ENCODE results near the gene TRIP10.
"Not testable (repeated sequence)": the region's sequence is repeated elsewhere in the genome, so short reads cannot be mapped to it uniquely, and the experiment has no call there.

Gene TRIP10

GRCh38 chr19:6706633-6706958 is 32.9 kb upstream of the TRIP10 start:
- ChIA-PET CTCF (no interaction called here), POLR2A (no interaction called here)
- no peak for DNase-seq (ENCODE audit: low read depth, low spot score)
- no peak for TF ChIP-seq CTCF (IDR thresholded peaks at IDR 0.05; ENCODE audit: insufficient read depth, low read length, missing control alignments)
- no peak overlapping the region for H3K4me3 ChIP-seq (ENCODE audit: low read depth, low read length)

- CTCF ChIA-PET = no interaction called here
- H3K4me3 ChIP-seq (ENCODE audit: low read depth, low read length) = no peak overlapping the region
- POLR2A ChIA-PET = no interaction called here
- no peak for TF ChIP-seq CTCF (IDR thresholded peaks at IDR 0.05; ENCODE audit: insufficient read depth, low read length, missing control alignments)
- no peak for DNase-seq (ENCODE audit: low read depth, low spot score)
Observed at GRCh38 chr19:6707011-6707657, 32.3 kb upstream of the TRIP10 start.

GRCh38 chr19:6707658-6708018 is 31.8 kb upstream of the TRIP10 start:
- CTCF ChIA-PET = no interaction called here
- POLR2A ChIA-PET = no interaction called here
- H3K4me3 ChIP-seq (ENCODE audit: low read depth, low read length) = no peak overlapping the region
- TF ChIP-seq CTCF (IDR thresholded peaks at IDR 0.05; ENCODE audit: insufficient read depth, low read length, missing control alignments) = no peak
- DNase-seq (ENCODE audit: low read depth, low spot score) = no peak

GRCh38 chr19:6708346-6708745 is 31.1 kb upstream of the TRIP10 start:
- ChIA-PET CTCF (no interaction called here), POLR2A (no interaction called here)
- H3K4me3 ChIP-seq (ENCODE audit: low read depth, low read length) = no peak overlapping the region
- no peak for DNase-seq (ENCODE audit: low read depth, low spot score)
- TF ChIP-seq CTCF (IDR thresholded peaks at IDR 0.05; ENCODE audit: insufficient read depth, low read length, missing control alignments) = no peak

- H3K4me3 ChIP-seq (ENCODE audit: low read depth, low read length); DNase-seq (ENCODE audit: low read depth, low spot score); CTCF ChIA-PET; POLR2A ChIA-PET: not testable (repeated sequence)
Observed at GRCh38 chr19:6708913-6709312, 30.6 kb upstream of the TRIP10 start.

- ChIA-PET POLR2A (no interaction called here), CTCF (no interaction called here)
- no peak overlapping the region for H3K4me3 ChIP-seq (ENCODE audit: low read depth, low read length)
- TF ChIP-seq CTCF (IDR thresholded peaks at IDR 0.05; ENCODE audit: insufficient read depth, low read length, missing control alignments) = no peak
- no peak for DNase-seq (ENCODE audit: low read depth, low spot score)
Observed at GRCh38 chr19:6709549-6709948, 29.9 kb upstream of the TRIP10 start.

GRCh38 chr19:6710273-6711077 is 29.0 kb upstream of the TRIP10 start:
- H3K4me3 ChIP-seq (ENCODE audit: low read depth, low read length) = no peak overlapping the region
- ChIA-PET POLR2A (no interaction called here), CTCF (no interaction called here)
- no peak for TF ChIP-seq CTCF (IDR thresholded peaks at IDR 0.05; ENCODE audit: insufficient read depth, low read length, missing control alignments)
- no peak for DNase-seq (ENCODE audit: low read depth, low spot score)
